Thoracic aorta endothelial cell (primary cell): Measurements from ENCODE around the gene SPTBN4. TPM values are rescaled to one million over a fixed set of nuclear protein-coding genes. Genes with fewer than 3 reads are reported as not detected.

ENCODE experiments used
- small RNA-seq: library from RNA; depleted of rRNA; stranded (forward); fragments of <200 nt; gene quantifications from one replicate; pipeline ENCODE3, GENCODE V24; 2012
- total RNA-seq: library from RNA; depleted of rRNA; stranded (reverse); fragments of >200 nt; gene quantifications from 2 replicates; pipeline ENCODE4 v1.2.3, GENCODE V29; 2012

Gene SPTBN4
- 0.07 TPM in 1 of 2 replicates, not detected in the other for total RNA-seq

GRCh38 chr19:40466985-40467734, at the start of gene SPTBN4:
SPTBN4 (plus strand) TSS chr19:40467001; CDS start chr19:40472622, 5,621 bp downstream.

GRCh38 chr19:40425450-40426287, 41.1 kb upstream of the SPTBN4 start, which contains the start of gene SERTAD1:
SERTAD1 (minus strand) TSS chr19:40425992; CDS start chr19:40423546, 2,446 bp downstream.

GRCh38 chr19:40444000-40444824, 22.6 kb upstream of the SPTBN4 start, which contains the start of gene SERTAD3:
SERTAD3 (minus strand) TSS chr19:40444335; CDS start chr19:40442080, 2,255 bp downstream.

GRCh38 chr19:40465557-40466218, 1.1 kb upstream of the SPTBN4 start, which contains the start of gene BLVRB:
BLVRB (minus strand) TSS chr19:40465745; CDS start chr19:40465688, 57 bp downstream.

GRCh38 chr19:40576585-40577451, 110.0 kb downstream of the SPTBN4 start, which contains the start of gene SHKBP1:
SHKBP1 (plus strand) TSS chr19:40576873; CDS start chr19:40576900, 27 bp downstream.

GRCh38 chr19:40601134-40601974, 134.6 kb downstream of the SPTBN4 start, which contains the start of gene LTBP4:
LTBP4 (plus strand) TSS chr19:40601369; CDS start chr19:40601388, 19 bp downstream.

Small RNA genes lying within 50 kb of the gene (small RNA-seq; reads per million reads assigned to genes)
- not detected for gene RF00017

Other genes starting within 250 kb of the SPTBN4 start
- gene TTC9B, start 248.6 kb upstream of the SPTBN4 start, total RNA-seq = not detected in 2 replicates
- gene CCNP, start 240.3 kb upstream of the SPTBN4 start, total RNA-seq = not detected in 2 replicates
- gene AKT2, start 181.7 kb upstream of the SPTBN4 start, total RNA-seq = 39.2 and 49.1 TPM in 2 replicates
- gene C19orf47, start 118.6 kb upstream of the SPTBN4 start, total RNA-seq = 7.3 and 11.1 TPM in 2 replicates
- 103 and 122 TPM in 2 replicates for gene PLD3, start 118.3 kb upstream of the SPTBN4 start, total RNA-seq
- not detected in 2 replicates for gene HIPK4, start 76.8 kb upstream of the SPTBN4 start, total RNA-seq
- 1.1 and 1.2 TPM in 2 replicates for gene PRX, start 53.6 kb upstream of the SPTBN4 start, total RNA-seq
- gene SERTAD1, start 41.0 kb upstream of the SPTBN4 start, total RNA-seq = 8.8 and 13.4 TPM in 2 replicates
- 10.4 and 13.2 TPM in 2 replicates for gene SERTAD3, start 22.7 kb upstream of the SPTBN4 start, total RNA-seq
- 36.6 and 37.5 TPM in 2 replicates for gene BLVRB, start 1.3 kb upstream of the SPTBN4 start, total RNA-seq
- gene SHKBP1, start 109.9 kb downstream of the SPTBN4 start, total RNA-seq = 20.7 and 31.9 TPM in 2 replicates
- gene LTBP4, start 134.4 kb downstream of the SPTBN4 start, total RNA-seq = 11.6 and 13.3 TPM in 2 replicates
- 28.9 and 32.9 TPM in 2 replicates for gene NUMBL, start 223.7 kb downstream of the SPTBN4 start, total RNA-seq
- 19.0 and 21.5 TPM in 2 replicates for gene COQ8B, start 249.9 kb downstream of the SPTBN4 start, total RNA-seq